Measurements from ENCODE around the gene KCNMB3. TPM values are rescaled to one million over a fixed set of nuclear protein-coding genes. Genes with fewer than 3 reads are reported as not detected.
"Not testable (repeated sequence)": the region's sequence is repeated elsewhere in the genome, so short reads cannot be mapped to it uniquely, and the experiment has no call there.

The KCNMB3 gene
- polyA plus RNA-seq, 3 donors, result 5.7 to 7.9 (median 7.4) TPM

DNA sequence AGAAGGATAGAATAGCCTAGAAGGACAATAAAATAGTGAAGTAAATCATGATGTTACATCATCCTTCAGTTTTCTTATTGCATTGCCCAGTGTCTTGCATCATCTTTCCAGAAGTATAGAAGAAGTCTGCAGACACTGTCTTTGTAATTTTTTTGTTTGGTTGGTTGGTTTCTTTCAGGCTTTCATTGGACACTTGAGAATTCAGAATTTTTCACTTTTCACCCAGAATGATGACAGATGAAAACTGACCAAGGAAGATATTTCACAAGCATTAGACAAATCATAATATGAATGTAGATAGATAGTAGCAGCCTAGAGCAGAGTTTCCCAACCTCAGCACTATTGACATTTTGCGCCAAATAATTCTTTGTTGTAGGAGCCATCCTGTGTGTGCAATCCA lies 35.4 kb downstream of the KCNMB3 start:
- not testable (repeated sequence) for DNase-seq

DNA sequence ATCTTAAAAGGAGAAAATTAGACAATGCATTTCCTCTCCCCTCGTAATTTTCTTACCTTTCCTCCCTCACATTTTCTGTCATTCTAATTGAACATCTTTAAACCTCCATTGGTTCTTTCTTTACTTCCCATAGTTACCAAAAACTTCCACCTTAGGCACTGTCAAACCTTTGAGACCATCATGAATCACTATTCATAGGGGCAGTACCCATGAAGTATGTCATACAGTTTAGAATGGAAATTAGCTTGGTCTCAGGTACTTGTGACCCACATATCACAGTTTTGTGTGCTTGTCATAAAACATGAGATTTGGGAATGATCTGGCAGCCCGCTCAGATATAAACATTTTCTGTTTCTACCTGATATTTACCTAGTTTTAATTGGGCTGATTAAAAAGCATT lies 50.1 kb downstream of the KCNMB3 start:
- no peak for DNase-seq

GRCh38 chr3:179196700-179197099 lies 54.2 kb downstream of the KCNMB3 start:
- DNase-seq, result no peak

DNA sequence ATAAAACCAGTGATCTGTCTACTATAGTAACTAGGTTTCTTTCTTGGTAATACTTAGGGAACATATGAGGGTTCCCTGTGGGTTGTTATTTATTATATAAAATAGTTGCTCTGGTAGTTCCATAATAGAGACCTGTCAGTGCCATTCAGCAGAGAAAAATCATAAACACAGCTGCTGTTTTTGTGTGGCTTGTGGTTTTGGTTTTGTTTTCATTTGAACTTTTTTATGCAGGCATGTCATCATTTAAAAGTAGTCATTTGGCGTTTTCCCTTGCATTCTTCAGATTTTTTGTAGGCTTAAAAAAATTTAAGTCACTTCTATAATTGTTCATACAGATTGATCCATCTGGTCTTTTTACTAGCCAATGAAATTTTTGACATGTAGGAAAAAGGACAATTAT lies 54.8 kb downstream of the KCNMB3 start:
- no peak for DNase-seq

DNA sequence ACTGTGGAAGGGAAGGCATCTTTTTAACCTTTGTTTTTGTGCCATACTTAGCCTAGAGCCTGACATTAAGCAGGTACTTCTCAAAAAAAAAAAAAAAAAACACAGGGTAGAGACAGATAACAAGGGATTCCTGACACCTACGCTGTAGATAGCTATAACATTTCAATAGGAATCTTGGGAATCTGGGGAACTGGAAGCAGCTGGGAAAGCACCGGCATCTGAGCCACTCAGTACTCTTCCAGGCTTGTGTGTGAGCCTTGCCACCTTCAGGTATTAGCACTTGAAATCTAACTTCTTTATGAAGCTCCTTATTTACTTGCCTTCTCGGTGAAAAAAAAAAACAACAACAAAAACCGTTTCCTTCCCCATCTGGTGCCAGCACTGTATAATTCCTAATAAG lies 56.0 kb downstream of the KCNMB3 start:
- DNase-seq, result no peak

Other genes starting within 250 kb of the KCNMB3 start
- gene ZMAT3, start 179.3 kb downstream of the KCNMB3 start, polyA plus RNA-seq (ENCODE audit: insufficient read length in 3 of 3), result 1 to 10 TPM; 7.6 to 9.7 (median 7.7) TPM
- 10 to 100 TPM; 22.9 to 24.7 (median 23.4) TPM for gene PIK3CA, start 102.8 kb downstream of the KCNMB3 start, polyA plus RNA-seq (ENCODE audit: insufficient read length in 3 of 3)
- gene ZNF639, start 71.9 kb upstream of the KCNMB3 start, polyA plus RNA-seq (ENCODE audit: insufficient read length in 3 of 3), result 10 to 100 TPM; 46.0 to 55.8 (median 55.0) TPM
- gene MFN1, start 96.6 kb upstream of the KCNMB3 start, polyA plus RNA-seq (ENCODE audit: insufficient read length in 3 of 3), result 10 to 100 TPM; 48.6 to 76.9 (median 74.4) TPM
- 10 to 100 TPM; 22.1 to 23.9 (median 23.1) TPM for gene GNB4, start 200.4 kb upstream of the KCNMB3 start, polyA plus RNA-seq (ENCODE audit: insufficient read length in 3 of 3)

Measured in renal pelvis (tissue), 4 donors.